GM19099 (cell line): ENCODE data around the gene APBA2.

ENCODE experiments used
- POLR2A ChIP-seq: IDR thresholded peaks from 3 replicates; pipeline ENCODE4 v1.6.1; 2011; ENCODE audit warnings: low read depth; ENCODE audit not compliant: insufficient read length; ENCODE audit errors: extremely low read depth

The APBA2 gene

GRCh38 chr15:29056839-29057450, 171.2 kb downstream of the APBA2 start:
- TF ChIP-seq POLR2A: no peak

DNA sequence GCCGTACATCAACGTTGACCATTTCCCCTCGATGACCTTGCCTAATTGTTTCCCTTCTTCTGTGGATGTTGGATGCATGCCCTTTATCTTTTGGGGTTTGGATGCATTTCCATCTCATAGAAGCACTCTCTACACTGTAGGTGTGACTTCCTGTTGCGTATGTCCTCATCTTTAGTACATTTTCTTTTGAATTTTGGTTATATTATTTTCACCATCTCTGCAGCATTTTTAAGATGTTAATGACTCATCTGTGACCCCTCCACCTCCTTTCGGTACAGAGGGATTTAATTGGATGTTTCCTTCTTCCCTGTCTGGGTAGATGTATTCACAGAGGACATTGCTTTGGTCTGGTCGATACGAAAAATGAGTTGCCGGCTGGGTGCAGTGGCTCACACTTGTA, 172.1 kb downstream of the APBA2 start:
- TF ChIP-seq POLR2A: no peak

DNA sequence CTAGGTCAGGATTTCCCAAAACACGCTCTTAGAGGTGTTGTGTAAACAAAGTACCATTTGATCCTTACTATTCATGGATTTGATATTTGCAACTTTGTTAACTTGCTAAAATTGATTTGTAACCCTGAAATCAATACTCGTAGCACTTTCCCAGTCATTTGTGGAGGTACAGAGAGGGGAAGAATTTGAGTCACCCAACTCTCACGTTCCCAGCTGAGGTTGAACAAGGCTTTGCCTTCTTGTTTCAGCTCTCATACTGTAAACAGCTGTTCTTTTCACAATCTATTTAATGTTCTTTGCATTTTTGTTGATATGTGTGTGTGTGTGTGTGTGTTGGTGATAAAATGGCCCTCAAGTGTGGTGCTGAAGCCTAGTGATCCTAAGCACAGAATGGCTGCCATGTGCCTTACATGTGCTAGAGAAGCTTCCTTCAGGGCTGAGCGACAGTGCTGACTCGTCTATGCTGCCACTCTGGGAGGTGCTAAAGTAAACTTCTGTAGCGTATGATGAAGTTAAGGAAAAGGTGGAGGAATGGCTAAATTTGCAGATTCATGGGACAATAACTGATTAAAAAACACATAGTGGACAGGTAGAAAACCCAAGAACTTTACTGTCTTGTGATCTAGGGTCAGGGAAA, 173.2 kb downstream of the APBA2 start:
- no peak for TF ChIP-seq POLR2A

GRCh38 chr15:29059871-29060640, 174.3 kb downstream of the APBA2 start:
- TF ChIP-seq POLR2A: no peak

- TF ChIP-seq POLR2A: no peak
Measured at GRCh38 chr15:29061746-29062145, 176.0 kb downstream of the APBA2 start.

GRCh38 chr15:29062179-29062591, 176.4 kb downstream of the APBA2 start:
- TF ChIP-seq POLR2A: no peak

DNA sequence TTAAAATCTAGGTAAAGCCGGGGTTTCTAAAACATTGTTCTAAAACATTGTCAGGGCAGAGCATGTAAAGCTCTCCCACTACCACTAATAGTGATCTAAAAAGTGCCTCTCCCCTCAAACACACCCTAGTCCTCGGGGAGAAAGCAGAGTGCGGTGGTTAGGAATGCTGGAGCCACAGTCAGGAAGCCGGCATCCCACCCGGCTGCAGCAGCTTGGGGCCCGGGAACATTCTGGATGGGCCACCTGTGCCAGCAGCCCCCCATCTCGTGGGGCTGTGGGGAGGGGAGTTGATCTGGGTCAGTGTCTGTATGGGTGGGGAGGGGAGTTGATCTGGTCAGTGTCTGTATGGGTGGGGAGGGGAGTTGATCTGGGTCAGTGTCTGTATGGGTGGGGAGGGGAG, 176.9 kb downstream of the APBA2 start:
- TF ChIP-seq POLR2A: no peak

DNA sequence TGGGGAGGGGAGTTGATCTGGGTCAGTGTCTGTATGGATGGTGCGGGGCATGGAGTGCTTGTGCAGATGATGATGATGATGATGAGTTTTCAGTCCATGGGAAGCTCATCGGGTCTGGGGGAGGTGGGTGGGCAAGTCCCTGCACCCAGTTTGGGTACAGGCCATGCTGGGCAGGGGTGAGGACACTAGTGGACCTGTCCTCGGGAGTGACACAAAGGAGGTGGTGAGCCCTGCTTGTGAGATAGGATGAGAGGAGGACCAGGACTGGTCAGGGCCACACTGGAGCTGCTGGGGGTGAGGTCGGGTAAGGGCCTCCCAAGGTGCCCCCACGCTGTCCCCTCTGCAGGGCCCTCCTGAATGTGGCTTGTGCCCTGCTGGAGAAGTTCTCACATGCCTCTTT, 177.9 kb downstream of the APBA2 start:
- TF ChIP-seq POLR2A: no peak

DNA sequence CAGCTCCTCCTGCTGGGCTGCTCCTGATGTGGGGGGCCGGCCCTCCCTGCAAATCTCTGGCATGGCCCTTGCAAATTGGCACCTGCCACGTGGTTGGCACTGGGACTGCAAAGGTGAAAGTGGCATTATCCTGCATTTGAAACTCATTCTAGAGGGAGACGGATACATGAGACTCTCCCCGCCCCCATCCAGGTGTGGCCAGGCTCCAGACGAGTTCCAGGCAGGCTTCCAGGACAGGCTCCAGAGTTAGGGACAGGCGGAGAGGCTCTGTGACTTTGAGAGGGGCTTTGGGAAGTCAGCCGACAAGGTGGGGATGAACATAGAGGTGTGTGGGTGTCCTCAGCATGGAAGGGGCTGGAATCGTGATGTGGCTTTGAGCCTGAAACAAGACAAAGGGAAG, 178.5 kb downstream of the APBA2 start:
- TF ChIP-seq POLR2A: no peak

- no peak for TF ChIP-seq POLR2A
Measured at GRCh38 chr15:29064731-29065130, 179.0 kb downstream of the APBA2 start.

- TF ChIP-seq POLR2A: no peak
Measured at GRCh38 chr15:29065571-29065970, 179.8 kb downstream of the APBA2 start.

GRCh38 chr15:29066310-29066709, 180.5 kb downstream of the APBA2 start:
- TF ChIP-seq POLR2A: no peak

DNA sequence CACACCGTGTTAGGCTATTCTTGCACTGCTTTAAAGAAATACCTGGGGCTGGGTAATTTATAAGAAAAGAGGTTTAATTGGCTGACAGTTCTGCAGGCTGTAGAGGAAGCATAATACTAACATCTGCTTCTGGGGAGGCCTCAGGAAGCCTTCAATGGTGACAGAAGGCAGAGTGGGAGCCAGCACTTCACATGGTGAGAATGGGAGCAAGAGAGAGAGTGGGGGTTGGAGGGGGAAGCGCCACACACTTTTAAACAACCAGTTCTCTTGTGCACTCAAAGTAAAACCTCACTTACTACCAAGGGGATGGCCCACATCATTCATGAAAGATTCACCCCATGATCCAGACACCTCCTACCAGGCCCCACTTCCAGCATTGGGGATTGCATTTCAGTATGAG, 181.1 kb downstream of the APBA2 start:
- TF ChIP-seq POLR2A: no peak

GRCh38 chr15:29067949-29068348, 182.2 kb downstream of the APBA2 start:
- TF ChIP-seq POLR2A: no peak

GRCh38 chr15:29070471-29071231, 184.9 kb downstream of the APBA2 start:
- no peak for TF ChIP-seq POLR2A
